HG03039 (cell line): ENCODE data around the gene CDON.

Experiments
- ATAC-seq: cut with Tn5 transposase; IDR thresholded peaks from one replicate; pipeline ENCODE4 v1.9.1; 2021; ENCODE audit warnings: mild to moderate bottlenecking, moderate library complexity; ENCODE audit not compliant: unreplicated experiment

The CDON gene

DNA sequence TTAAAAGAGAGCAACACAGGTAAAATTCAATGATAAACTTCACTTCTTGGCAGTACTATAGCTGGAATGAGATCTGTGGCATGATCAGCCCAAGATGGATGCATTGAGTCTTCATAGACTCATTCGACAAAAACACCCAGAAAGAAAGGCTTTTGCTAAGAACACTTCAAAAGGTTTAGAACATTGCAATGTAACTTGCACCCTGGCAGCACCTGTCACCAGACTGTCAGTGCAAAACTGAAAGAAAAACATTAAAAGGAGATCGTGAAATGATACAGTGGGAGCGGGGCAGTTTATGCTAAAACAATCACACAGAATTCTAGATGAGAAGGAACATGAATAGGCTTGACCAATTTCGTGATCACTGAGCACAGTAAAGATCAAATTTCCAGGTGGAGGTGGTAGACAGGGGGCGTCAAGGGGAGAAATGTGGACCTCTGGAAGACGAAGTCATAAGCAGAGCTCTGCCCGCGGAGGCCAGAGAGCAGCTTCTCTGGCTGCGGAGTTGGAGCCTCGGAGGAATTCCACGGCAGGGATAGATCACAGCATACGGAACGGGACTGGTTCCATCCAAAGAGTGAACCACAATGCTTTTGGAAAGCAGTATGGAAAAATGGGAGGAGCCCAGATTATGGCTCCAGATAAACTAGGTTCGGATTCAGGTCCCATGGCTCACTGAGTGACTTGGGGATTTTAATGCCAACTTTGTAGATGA is 104.9 kb downstream of the CDON start:
- no peak for ATAC-seq

DNA sequence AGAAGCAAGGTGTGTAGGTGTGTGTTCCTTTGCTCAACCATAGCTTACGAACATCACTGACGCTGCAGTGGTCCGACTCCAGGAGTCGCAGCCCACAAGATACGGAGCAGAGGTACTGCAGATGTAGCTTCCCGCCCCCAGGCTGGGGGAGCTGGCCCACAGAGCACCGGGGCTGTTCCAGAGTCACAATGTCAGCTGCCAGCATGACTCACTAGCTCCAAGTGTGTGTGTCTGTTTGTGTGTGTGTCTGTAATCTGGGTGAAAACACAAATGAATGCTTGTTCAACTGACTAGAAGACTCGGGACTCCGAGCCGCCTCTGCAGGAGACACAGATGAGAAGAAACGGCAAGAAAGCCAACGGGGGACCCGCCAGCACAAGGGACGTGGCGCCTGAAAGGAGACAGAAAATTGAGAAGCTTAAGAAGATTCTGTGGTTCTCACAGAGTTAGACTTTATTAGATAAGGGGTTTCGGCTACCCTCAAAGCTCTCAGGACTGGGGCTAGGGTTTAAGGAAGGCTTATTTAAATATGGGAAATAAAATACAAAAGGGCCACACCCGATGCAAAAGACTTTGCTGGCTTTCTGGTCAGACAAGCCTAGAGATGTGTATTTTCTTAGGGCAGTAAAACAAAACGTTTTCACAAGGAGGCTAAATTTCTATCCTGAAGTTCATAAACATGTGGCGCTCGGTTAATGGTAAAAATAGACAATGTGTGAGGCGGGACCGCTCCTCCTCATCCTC is 106.1 kb downstream of the CDON start:
- no peak for ATAC-seq

DNA sequence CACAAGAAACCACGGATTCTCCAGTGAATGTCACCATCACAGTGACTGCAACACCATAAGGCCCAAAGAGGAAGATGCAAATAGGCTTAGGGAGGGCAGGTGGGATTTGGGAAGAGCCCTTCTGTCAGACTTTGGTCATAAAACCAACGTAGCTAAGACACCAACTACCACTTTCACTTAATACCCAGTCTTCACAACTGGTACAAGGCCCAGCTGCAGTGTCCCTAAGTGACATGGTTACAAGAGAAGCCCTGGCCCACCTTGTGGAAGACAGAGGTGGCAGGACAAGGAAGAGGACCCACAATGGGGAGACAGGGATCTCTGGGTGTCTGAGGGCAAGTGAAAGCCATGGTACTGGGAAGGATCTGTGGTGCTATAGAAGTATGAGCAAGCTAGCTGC is 106.8 kb downstream of the CDON start:
- ATAC-seq, result no peak

- ATAC-seq, result no peak
Measured at GRCh38 chr11:125954945-125955640, 107.6 kb downstream of the CDON start.

DNA sequence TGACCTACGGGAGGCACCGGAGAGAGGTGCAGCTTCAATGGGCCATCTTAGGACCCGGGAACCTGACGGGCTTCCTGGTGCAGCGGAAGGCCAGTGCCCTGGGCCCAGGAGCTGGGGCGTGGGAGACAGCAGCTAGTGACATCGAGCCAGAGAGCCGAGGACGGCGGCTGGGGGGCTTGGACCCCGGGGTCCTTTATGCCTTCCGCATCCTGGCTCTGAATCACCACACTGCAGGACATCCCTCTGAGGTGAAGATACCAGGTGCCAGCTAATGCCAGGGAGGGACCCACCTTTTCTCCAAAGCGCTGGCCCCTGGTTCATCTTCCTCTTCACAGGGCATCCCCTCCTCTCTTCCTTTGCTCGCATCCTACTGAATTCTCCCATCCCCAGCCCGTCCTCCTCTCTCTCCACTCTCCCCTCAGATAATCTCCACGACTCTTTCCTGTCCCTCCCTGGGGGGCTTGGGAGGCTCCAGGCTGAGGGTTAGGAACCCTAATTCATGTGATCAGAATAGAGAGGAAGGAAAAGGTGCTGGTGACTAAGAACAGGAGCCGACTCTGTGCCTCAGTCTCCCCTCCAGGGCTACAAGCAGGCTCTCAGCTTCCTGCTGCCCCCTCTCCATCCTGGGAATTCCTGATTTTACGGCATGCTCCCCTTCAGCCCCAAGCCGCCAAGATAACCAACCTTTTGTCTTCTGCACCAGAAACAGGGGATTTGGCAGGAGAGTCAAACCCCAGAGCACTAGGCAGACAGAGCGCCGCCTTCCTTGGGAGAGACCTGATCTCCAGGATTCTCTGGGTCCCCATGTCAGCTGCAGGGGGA is 108.3 kb downstream of the CDON start:
- ATAC-seq, result no peak

GRCh38 chr11:125953401-125953935 is 109.2 kb downstream of the CDON start:
- ATAC-seq, result no peak

- ATAC-seq, result no peak
Measured at GRCh38 chr11:125952973-125953372, 109.7 kb downstream of the CDON start.

GRCh38 chr11:125952559-125952958 is 110.1 kb downstream of the CDON start:
- ATAC-seq, result no peak

DNA sequence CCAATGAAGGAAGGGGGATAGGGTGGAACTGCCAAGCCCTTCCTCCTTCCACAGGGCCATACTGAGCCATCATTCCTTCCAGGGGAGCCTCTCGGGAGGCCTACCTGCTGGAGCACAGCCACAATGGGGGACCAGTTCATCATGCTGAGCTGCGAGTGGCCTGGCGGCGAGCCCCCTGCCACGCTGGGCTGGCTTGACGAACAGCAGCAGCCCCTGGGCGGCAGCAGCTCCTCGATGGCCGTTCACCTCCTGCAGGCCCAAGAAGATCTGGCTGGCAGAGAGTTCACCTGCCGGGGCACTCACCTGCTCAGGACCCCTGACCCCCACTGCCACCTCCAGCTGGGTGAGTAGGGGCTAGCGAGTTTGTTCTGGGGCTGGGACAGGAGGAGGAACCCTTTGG is 110.9 kb downstream of the CDON start:
- no peak for ATAC-seq

GRCh38 chr11:125950696-125951651 is 111.7 kb downstream of the CDON start:
- no peak for ATAC-seq

- no peak for ATAC-seq
Measured at GRCh38 chr11:125950178-125950490, 112.5 kb downstream of the CDON start.

GRCh38 chr11:125949271-125950177 is 113.1 kb downstream of the CDON start:
- ATAC-seq, result no peak

- ATAC-seq, result no peak
Measured at GRCh38 chr11:125948278-125949051, 114.2 kb downstream of the CDON start.

DNA sequence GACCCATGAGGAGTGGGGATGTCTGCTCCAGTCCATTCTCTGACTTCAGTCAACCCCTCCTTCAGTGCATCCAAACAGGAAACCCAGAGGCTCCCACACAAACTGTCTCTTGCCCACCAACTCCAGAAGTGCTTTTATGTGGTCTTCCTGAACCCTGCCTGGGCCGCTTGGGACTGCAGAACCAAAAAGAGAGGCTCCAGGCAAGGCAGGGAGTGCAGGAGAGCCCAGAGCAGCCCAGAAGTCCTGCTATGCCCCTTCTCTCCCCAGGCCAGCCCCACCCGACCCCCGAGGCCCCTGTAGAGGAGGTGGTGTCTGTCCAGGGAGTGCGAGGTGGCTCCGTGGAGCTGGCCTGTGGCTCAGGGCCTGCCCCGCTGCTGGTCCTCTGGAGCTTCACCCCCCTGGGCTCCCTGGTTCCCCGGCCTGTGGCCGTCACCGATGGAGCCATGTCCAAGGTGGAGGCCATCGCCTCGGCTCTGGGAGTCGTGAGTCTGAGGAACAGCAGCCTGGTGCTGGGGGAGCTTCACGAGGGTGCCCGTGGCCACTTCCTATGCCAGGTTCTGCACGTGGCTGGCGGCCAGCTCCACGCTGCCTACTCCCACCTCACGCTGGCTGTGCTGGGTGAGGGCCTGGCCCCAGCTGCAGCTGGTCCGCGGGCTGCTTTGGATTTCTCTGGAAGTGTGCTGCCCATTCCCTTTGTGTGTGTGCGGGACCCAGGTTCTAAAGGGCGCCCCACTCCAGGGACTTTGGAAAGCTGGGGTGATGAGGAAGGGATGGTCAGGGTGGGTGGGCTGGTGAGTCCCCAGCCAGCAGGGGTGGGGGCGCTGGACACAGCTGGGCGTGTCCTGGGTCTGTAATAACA is 115.0 kb downstream of the CDON start:
- no peak for ATAC-seq

DNA sequence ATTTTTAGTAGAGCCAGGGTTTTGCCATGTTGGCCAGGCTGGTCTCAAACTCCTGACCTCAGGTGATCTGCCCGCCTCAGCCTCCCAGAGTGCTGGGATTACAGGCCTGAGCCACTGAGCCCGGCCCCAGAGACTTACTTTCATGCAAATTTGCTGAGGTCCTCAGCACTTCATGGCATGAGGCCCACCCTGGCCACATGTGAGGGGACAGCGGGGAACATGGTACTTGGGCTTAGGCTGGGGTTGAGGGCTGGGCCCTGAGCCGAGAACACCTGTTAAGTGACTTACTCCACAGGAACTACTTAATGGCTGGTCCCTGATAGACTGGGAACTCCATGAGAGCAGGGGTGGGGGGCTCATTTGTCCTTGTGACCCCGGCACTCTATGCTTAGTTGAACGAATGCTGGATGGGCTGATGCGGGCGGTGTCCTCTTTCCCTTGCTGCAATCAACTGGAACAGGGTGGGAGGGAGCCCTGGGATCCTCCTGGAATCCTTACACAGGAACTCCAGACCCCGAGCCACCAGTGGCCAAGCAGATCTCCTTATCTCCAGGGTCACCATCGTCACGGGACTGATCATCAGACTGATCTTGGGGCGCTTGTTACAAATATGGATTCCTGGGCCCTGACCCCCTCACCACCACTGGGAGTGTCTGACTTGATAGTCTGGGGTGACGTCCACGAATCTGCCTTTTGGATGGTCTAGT is 115.8 kb downstream of the CDON start:
- no peak for ATAC-seq

GRCh38 chr11:125945797-125946520 is 116.7 kb downstream of the CDON start, which contains the start of gene VSIG10L2:
Gene VSIG10L2, plus strand, starts transcription at chr11:125946044. Its CDS starts 12 bp downstream, at chr11:125946056.
- no peak for ATAC-seq
